H9 (cell line): ENCODE results near the gene OR2Z1. TPM values are rescaled to one million over a fixed set of nuclear protein-coding genes. Genes with fewer than 3 reads are reported as not detected.

Experiments used
- DNase-seq: peaks from one replicate; pipeline ENCODE4 v3.0.0-alpha.2; 2017
- H2AFZ ChIP-seq: one replicate; pipeline ENCODE4 v1.6.1; 2013; ENCODE audit warnings: mild to moderate bottlenecking, low read length, control low read depth, moderate library complexity
- H2AK5ac ChIP-seq: 2 replicates; pipeline ENCODE4 v1.6.1; 2013; ENCODE audit warnings: low read length, control low read depth, mixed read lengths; ENCODE audit not compliant: insufficient read length
- H2BK120ac ChIP-seq: one replicate; pipeline ENCODE4 v1.6.1; 2013; ENCODE audit warnings: low read depth, mild to moderate bottlenecking, low read length, control low read depth, inconsistent platforms; ENCODE audit not compliant: poor library complexity, severe bottlenecking
- H2BK12ac ChIP-seq: 2 replicates; pipeline ENCODE4 v1.6.1; 2013; ENCODE audit warnings: low read length, control low read depth, mixed read lengths, low read depth; ENCODE audit not compliant: insufficient read length
- H2BK15ac ChIP-seq: 2 replicates; pipeline ENCODE4 v1.6.1; 2013; ENCODE audit warnings: low read depth, low read length, control low read depth
- H2BK20ac ChIP-seq: one replicate; pipeline ENCODE4 v1.6.1; 2013; ENCODE audit warnings: low read depth, mild to moderate bottlenecking, low read length, control low read depth, inconsistent platforms; ENCODE audit not compliant: poor library complexity, severe bottlenecking
- H2BK5ac ChIP-seq: 2 replicates; pipeline ENCODE4 v1.6.1; 2013; ENCODE audit warnings: low read length, control low read depth, mixed read lengths; ENCODE audit not compliant: insufficient read length
- H3K14ac ChIP-seq: 2 replicates; pipeline ENCODE4 v1.6.1; 2013; ENCODE audit warnings: low read length, control low read depth; ENCODE audit not compliant: insufficient read depth
- H3K18ac ChIP-seq: 2 replicates; pipeline ENCODE4 v1.6.1; 2013; ENCODE audit warnings: low read depth, mild to moderate bottlenecking, mixed read lengths, low read length, control low read depth; ENCODE audit not compliant: insufficient read length
- H3K23ac ChIP-seq: 2 replicates; pipeline ENCODE4 v1.6.1; 2013; ENCODE audit warnings: low read length, control low read depth, mixed read lengths, low read depth; ENCODE audit not compliant: insufficient read length
- H3K23me2 ChIP-seq: 2 replicates; pipeline ENCODE4 v1.6.1; 2013; ENCODE audit warnings: low read depth, mild to moderate bottlenecking, mixed read lengths, low read length, control low read depth; ENCODE audit not compliant: insufficient read length, poor library complexity, severe bottlenecking
- H3K27ac ChIP-seq: 2 replicates; pipeline ENCODE4 v1.5.1; 2013; ENCODE audit warnings: low read length, control low read depth, mixed read lengths, low read depth; ENCODE audit not compliant: insufficient read length
- H3K27me3 ChIP-seq: 2 replicates; pipeline ENCODE4 v1.6.1; 2013; ENCODE audit warnings: low read length, control low read depth, inconsistent platforms; ENCODE audit not compliant: insufficient read depth
- H3K4ac ChIP-seq: 2 replicates; pipeline ENCODE4 v1.6.1; 2013; ENCODE audit warnings: low read depth, mild to moderate bottlenecking, control low read depth, inconsistent platforms, low read length, moderate library complexity
- H3K4me1 ChIP-seq: 2 replicates; pipeline ENCODE4 v1.6.1; 2013; ENCODE audit warnings: low read length, control low read depth, inconsistent platforms; ENCODE audit not compliant: insufficient read depth
- H3K4me2 ChIP-seq: 2 replicates; pipeline ENCODE4 v1.6.1; 2013; ENCODE audit warnings: low read length, control low read depth, mixed read lengths; ENCODE audit not compliant: insufficient read length, insufficient read depth
- H3K56ac ChIP-seq: 2 replicates; pipeline ENCODE4 v1.6.1; 2013; ENCODE audit warnings: low read depth, mild to moderate bottlenecking, mixed read lengths, low read length, control low read depth; ENCODE audit not compliant: insufficient read length
- H3K79me1 ChIP-seq: 2 replicates; pipeline ENCODE4 v1.6.1; 2013; ENCODE audit warnings: low read depth, mild to moderate bottlenecking, moderate library complexity, low read length, control low read depth, inconsistent platforms; ENCODE audit not compliant: insufficient read depth, poor library complexity, severe bottlenecking
- H3K79me2 ChIP-seq: 2 replicates; pipeline ENCODE4 v1.6.1; 2013; ENCODE audit warnings: low read length, control low read depth, inconsistent platforms; ENCODE audit not compliant: insufficient read depth
- H3K9ac ChIP-seq: 2 replicates; pipeline ENCODE4 v1.6.1; 2013; ENCODE audit warnings: low read length, control low read depth, mixed read lengths; ENCODE audit not compliant: insufficient read length; ENCODE audit errors: extremely low read depth
- H3K9me3 ChIP-seq: one replicate; pipeline ENCODE4 v1.6.1; 2013; ENCODE audit warnings: low read depth, low read length, inconsistent platforms; ENCODE audit not compliant: control insufficient read depth
- H3T11ph ChIP-seq: one replicate; pipeline ENCODE4 v1.6.1; 2013; ENCODE audit warnings: mild to moderate bottlenecking, low read length, control low read depth, inconsistent platforms
- H4K20me1 ChIP-seq: one replicate; pipeline ENCODE4 v1.6.1; 2013; ENCODE audit not compliant: control insufficient read depth, insufficient read length, insufficient read depth
- H4K5ac ChIP-seq: 2 replicates; pipeline ENCODE4 v1.6.1; 2013; ENCODE audit warnings: low read depth, mild to moderate bottlenecking, mixed read lengths, low read length, control low read depth; ENCODE audit not compliant: insufficient read length
- H4K8ac ChIP-seq: replicated peaks from 2 replicates; pipeline ENCODE4 v1.6.1; 2013; ENCODE audit warnings: low read length, control low read depth, mixed read lengths, low read depth; ENCODE audit not compliant: insufficient read length
- H4K91ac ChIP-seq: 2 replicates; pipeline ENCODE4 v1.6.1; 2013; ENCODE audit warnings: low read depth, mild to moderate bottlenecking, moderate library complexity, mixed read lengths, low read length, control low read depth; ENCODE audit not compliant: insufficient read length
- H3K27ac Mint-ChIP-seq, 3 experiments: 2 replicates in 2 of 3; 3 replicates in 1 of 3; pipeline ENCODE4 v1.8.0; 2020 to 2021; ENCODE audit warnings: mixed read lengths in 3 of 3, mild to moderate bottlenecking in 1 of 3, moderate library complexity in 1 of 3
- H3K27me3 Mint-ChIP-seq: 2 replicates; pipeline ENCODE4 v1.8.0; 2021; ENCODE audit warnings: low read depth, mild to moderate bottlenecking, moderate library complexity, mixed read lengths
- H3K36me3 Mint-ChIP-seq, 3 experiments: 2 replicates in 2 of 3; 3 replicates in 1 of 3; pipeline ENCODE4 v1.8.0; 2020 to 2021; ENCODE audit warnings: low read depth in 3 of 3, mixed read lengths in 3 of 3; ENCODE audit not compliant: insufficient read depth in 1 of 3
- H3K4me1 Mint-ChIP-seq, 2 experiments: 2 replicates each; pipeline ENCODE4 v1.8.0; 2020; ENCODE audit warnings: mixed read lengths in 2 of 2
- H3K4me3 Mint-ChIP-seq, 2 experiments: 2 replicates in 1 of 2; 3 replicates in 1 of 2; pipeline ENCODE4 v1.8.0; 2020 to 2021; ENCODE audit warnings: mild to moderate bottlenecking in 2 of 2, mixed read lengths in 2 of 2, moderate library complexity in 1 of 2
- H3K9me3 Mint-ChIP-seq, 2 experiments: 2 replicates in 1 of 2; 3 replicates in 1 of 2; pipeline ENCODE4 v1.8.0; 2020; ENCODE audit warnings: mild to moderate bottlenecking in 2 of 2, mixed read lengths in 2 of 2, moderate library complexity in 1 of 2
- CTCF ChIP-seq: fragments of 200-600 bp; sonication (generic); conservative IDR thresholded peaks from 3 replicates; pipeline ENCODE4 v1.8.0; 2021; ENCODE audit warnings: antibody characterized with exemption, mild to moderate bottlenecking
- WGBS: extraction: QIAGEN DNeasy Blood & Tissue Kit; methylation state at CpG from one replicate; pipeline ENCODE4 v1.1.7; 2013; ENCODE audit warnings: missing lambda C conversion rate, low lambda C conversion rate, mixed read lengths; ENCODE audit not compliant: insufficient read length; ENCODE audit errors: extremely low coverage; 5-methylcytosine and 5-hydroxymethylcytosine counted together
- total RNA-seq: library from RNA; stranded (reverse); gene quantifications from 2 replicates; pipeline ENCODE4 v1.2.1, GENCODE V29; 2021

OR2Z1 gene
- total RNA-seq, 1 experiment from 2014 or later, result not detected

GRCh38 chr19:8684001-8684902 is 37.2 kb upstream of the OR2Z1 start:
- Mint-ChIP-seq H3K9me3 (peaks cover 0 to 51% of the 10 kb centered on the region in 2 experiments; a peak in 2 of 5 replicates), H3K27ac (no peak overlapping the region)

More at GRCh38 chr19:8684001-8684902, 37.2 kb upstream of the OR2Z1 start:
- no peak overlapping the region for H2AFZ ChIP-seq
- no peak overlapping the region for H3K18ac ChIP-seq
- H3K27me3 ChIP-seq, result no peaks in the 10 kb centered on the region
- no peaks in the 10 kb centered on the region for H3K9me3 ChIP-seq
- no peaks in the 10 kb centered on the region for H3K4me1 ChIP-seq
- H3K23ac ChIP-seq, result no peak overlapping the region
- no peak overlapping the region for H2BK5ac ChIP-seq
- no peak for DNase-seq
- H3K14ac ChIP-seq, result no peak overlapping the region
- no peaks in the 10 kb centered on the region for H3K4me1 Mint-ChIP-seq
- no peak overlapping the region for H2AK5ac ChIP-seq
- no peak overlapping the region for H3K4ac ChIP-seq
- no peak overlapping the region for H4K5ac ChIP-seq
- no peaks in the 10 kb centered on the region for H4K20me1 ChIP-seq
- no peak overlapping the region for H3T11ph ChIP-seq
- no peak overlapping the region for H2BK12ac ChIP-seq
- no peak overlapping the region for H2BK20ac ChIP-seq
- no peak overlapping the region for H3K27ac ChIP-seq
- no peaks in the 10 kb centered on the region for H3K23me2 ChIP-seq
- WGBS, result no CpG with 5 or more reads among the region's 21 CpGs
- no peaks in the 10 kb centered on the region for H3K36me3 Mint-ChIP-seq
- H3K4me2 ChIP-seq, result no peak overlapping the region
- H4K91ac ChIP-seq, result no peak overlapping the region
- no peak overlapping the region for H3K9ac ChIP-seq
- no peak overlapping the region for H3K56ac ChIP-seq
- no peaks in the 10 kb centered on the region for H3K79me2 ChIP-seq
- no peak overlapping the region for H2BK15ac ChIP-seq
- no peak overlapping the region for H4K8ac ChIP-seq
- TF ChIP-seq CTCF, result no peak
- no peak overlapping the region for H2BK120ac ChIP-seq
- H3K79me1 ChIP-seq, result no peaks in the 10 kb centered on the region
- H3K27me3 Mint-ChIP-seq, result peaks cover 10% of the 10 kb centered on the region
- no peak overlapping the region for H3K4me3 Mint-ChIP-seq
